ENCODE data around the gene AP4S1. TPM values are rescaled to one million over a fixed set of nuclear protein-coding genes. Genes with fewer than 3 reads are reported as not detected.

The AP4S1 gene
- total and polyA plus RNA-seq, 2 of the 8 experiments (the other 6 are each of a cell fraction or from before 2014, with no cell fraction given): 2.8 to 9.9 TPM

DNA sequence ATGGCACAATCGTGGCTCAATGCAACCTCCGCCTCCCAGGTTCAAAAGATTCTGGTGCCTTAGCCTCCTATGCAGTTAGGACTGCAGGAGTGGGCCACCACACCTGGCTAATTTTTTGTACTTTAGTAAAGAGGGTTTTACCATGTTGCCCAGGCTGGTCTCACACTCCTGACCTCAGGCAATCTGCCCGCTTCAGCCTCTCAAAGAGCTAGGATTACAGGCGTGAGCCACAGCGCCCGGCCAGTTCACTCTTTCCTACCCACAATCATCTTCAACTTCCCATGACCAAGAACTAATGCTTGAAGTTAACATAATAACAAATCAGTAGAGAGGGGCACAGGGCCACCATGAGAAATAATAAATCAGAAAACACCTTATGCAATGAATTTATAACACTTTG, 99.8 kb downstream of the AP4S1 start:
- H4K5ac ChIP-seq (ENCODE audit: insufficient read length, low read depth, low read length): no peak overlapping the region
- no peak overlapping the region for H2AFZ ChIP-seq (ENCODE audit: low read length)
- no peak overlapping the region for H2BK15ac ChIP-seq (ENCODE audit: low read length)
- H4K20me1 ChIP-seq (replicated peaks in 1 of 2; ENCODE audit: control insufficient read depth in 1 of 2, insufficient read depth in 2 of 2, low read length in 2 of 2): peaks cover 0 to 4% of the 10 kb centered on the region in 2 experiments
- no peaks in the 10 kb centered on the region for H3K23me2 ChIP-seq (ENCODE audit: low read depth, low read length)
- H3K4me1 ChIP-seq (replicated peaks in 1 of 4; ENCODE audit: control insufficient read depth in 3 of 4, insufficient read depth in 4 of 4, low read length in 3 of 4): peaks cover 3 to 12% (median 7%) of the 10 kb centered on the region in 4 experiments; a peak in 6 of 7 replicates
- H3K27me3 ChIP-seq (replicated peaks in 1 of 4; ENCODE audit: control insufficient read depth in 3 of 4, extremely low read depth in 1 of 4, insufficient read depth in 3 of 4, low read length in 3 of 4): no peaks in the 10 kb centered on the region
- no peak overlapping the region for H3K18ac ChIP-seq (ENCODE audit: extremely low read depth, low read length)
- no peak overlapping the region for H3K4me3 ChIP-seq (ENCODE audit: extremely low read depth in 1 of 4, insufficient read depth in 2 of 4, low read depth in 3 of 4, low read length in 4 of 4)
- ChIA-PET POLR2A (ENCODE audit: partially characterized antibody) (no interaction called here), CTCF (ENCODE audit: partially characterized antibody) (no interaction called here)
- no peak overlapping the region for H2BK20ac ChIP-seq (ENCODE audit: low read length)
- H3K4ac ChIP-seq (replicated peaks; ENCODE audit: insufficient read length, low read depth, low read length): no peak overlapping the region
- H2BK12ac ChIP-seq (ENCODE audit: low read depth, low read length): no peak overlapping the region
- H3K27ac ChIP-seq (ENCODE audit: low read depth, low read length): no peak overlapping the region
- H4K91ac ChIP-seq (replicated peaks; ENCODE audit: insufficient read length, low read length): no peak overlapping the region
- no peak overlapping the region for H3K9ac ChIP-seq (replicated peaks in 1 of 4; ENCODE audit: extremely low read depth in 1 of 4, low read depth in 3 of 4, low read length in 3 of 4)
- H3K79me1 ChIP-seq (ENCODE audit: low read depth, low read length): no peaks in the 10 kb centered on the region
- no peak overlapping the region for H4K8ac ChIP-seq (ENCODE audit: extremely low read depth, insufficient read depth, low read length)
- no peak for FAIRE-seq
- H3K36me3 ChIP-seq (ENCODE audit: control insufficient read depth in 2 of 4, insufficient read depth in 4 of 4, low read length in 3 of 4): peaks cover 0 to 68% (median 23%) of the 10 kb centered on the region in 4 experiments; a peak in 7 of 8 replicates
- no peak overlapping the region for H3K14ac ChIP-seq (ENCODE audit: insufficient read length)
- H3K56ac ChIP-seq (replicated peaks; ENCODE audit: insufficient read length, low read depth, low read length): no peak overlapping the region
- H3K9me3 ChIP-seq (ENCODE audit: insufficient read depth in 2 of 2, low read depth in 1 of 2, low read length in 1 of 2): no peaks in the 10 kb centered on the region
- H2BK120ac ChIP-seq (replicated peaks; ENCODE audit: low read depth, low read length): no peak overlapping the region
- WGBS, 2 experiments (ENCODE audit: extremely low coverage in 1 of 2, insufficient coverage in 1 of 2, insufficient read length in 1 of 2, insufficient replicate concordance in 2 of 2, low coverage in 1 of 2, low lambda C conversion rate in 2 of 2, missing lambda C conversion rate in 1 of 2): 94% methylated on average over 6 of the region's 6 CpGs; no CpG with 5 or more reads in 1 of the 2 experiments
- no peak overlapping the region for H3K4me2 ChIP-seq (ENCODE audit: insufficient read depth in 1 of 2, low read depth in 2 of 2, low read length in 2 of 2)
- H2BK5ac ChIP-seq (ENCODE audit: low read depth, low read length): no peak overlapping the region
- no peak overlapping the region for H2AK5ac ChIP-seq (ENCODE audit: low read depth, low read length)
- no peak for DNase-seq (ENCODE audit: low read depth in 1 of 2, low spot score in 2 of 2)
- H3K79me2 ChIP-seq (ENCODE audit: control insufficient read depth in 1 of 2, insufficient read depth in 2 of 2, low read length in 2 of 2): no peaks in the 10 kb centered on the region
- no peak overlapping the region for H3K23ac ChIP-seq (ENCODE audit: insufficient read length)
- TF ChIP-seq RNF2 (IDR thresholded peaks at IDR 0.05; ENCODE audit: borderline replicate concordance, low read depth, low read length, missing control alignments, poor library complexity, severe bottlenecking) (no peak), NANOG (IDR thresholded peaks at IDR 0.05; ENCODE audit: insufficient read depth, low read depth, low read length, poor library complexity, severe bottlenecking) (no peak)
- TF ChIP-seq, protein P1, sequence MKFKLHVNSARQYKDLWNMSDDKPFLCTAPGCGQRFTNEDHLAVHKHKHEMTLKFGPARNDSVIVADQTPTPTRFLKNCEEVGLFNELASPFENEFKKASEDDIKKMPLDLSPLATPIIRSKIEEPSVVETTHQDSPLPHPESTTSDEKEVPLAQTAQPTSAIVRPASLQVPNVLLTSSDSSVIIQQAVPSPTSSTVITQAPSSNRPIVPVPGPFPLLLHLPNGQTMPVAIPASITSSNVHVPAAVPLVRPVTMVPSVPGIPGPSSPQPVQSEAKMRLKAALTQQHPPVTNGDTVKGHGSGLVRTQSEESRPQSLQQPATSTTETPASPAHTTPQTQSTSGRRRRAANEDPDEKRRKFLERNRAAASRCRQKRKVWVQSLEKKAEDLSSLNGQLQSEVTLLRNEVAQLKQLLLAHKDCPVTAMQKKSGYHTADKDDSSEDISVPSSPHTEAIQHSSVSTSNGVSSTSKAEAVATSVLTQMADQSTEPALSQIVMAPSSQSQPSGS (IDR thresholded peaks at IDR 0.05; ENCODE audit: low read length): no peak
